Prostate gland (tissue), 2 donors: Measurements from ENCODE around the gene TAS2R5. TPM values are rescaled to one million over a fixed set of nuclear protein-coding genes. Genes with fewer than 3 reads are reported as not detected.

Source experiments
- DNase-seq: peaks from one replicate; pipeline ENCODE4 v3.0.0-alpha.2; 2019; ENCODE audit warnings: low spot score
- H3K27ac ChIP-seq, 2 donors: fragments of 200-600 bp; sonication (generic); 2 replicates each; pipeline ENCODE4 v1.5.1; 2017 to 2019
- H3K27me3 ChIP-seq: fragments of 200-600 bp; sonication (generic); replicated peaks from 2 replicates; pipeline ENCODE4 v1.5.1; 2019; ENCODE audit not compliant: insufficient read depth
- H3K36me3 ChIP-seq, 2 donors: fragments of 200-600 bp; sonication (generic); 1 replicate in 1 of 2; 2 replicates in 1 of 2; pipeline versions ENCODE4 v1.5.1 to v1.8.1; 2017 to 2019
- H3K4me1 ChIP-seq: fragments of 200-600 bp; sonication (generic); replicated peaks from 2 replicates; pipeline ENCODE4 v1.5.1; 2019
- H3K4me3 ChIP-seq, 2 donors: fragments of 200-600 bp; sonication (generic); 2 replicates each; pipeline ENCODE4 v1.5.1; 2017 to 2019
- H3K9me3 ChIP-seq: fragments of 200-600 bp; sonication (generic); 2 replicates; pipeline ENCODE4 v1.5.1; 2017
- CTCF ChIP-seq, 4 experiments: fragments of 200-600 bp in 2 of 4; fragments of 450-650 bp in 2 of 4; sonication (generic) in 2 of 4; IDR thresholded peaks; 1 replicate in 3 of 4; 2 replicates in 1 of 4; pipeline ENCODE4 v1.5.1; 2016 to 2019; ENCODE audit warnings: antibody characterized with exemption in 4 of 4, mild to moderate bottlenecking in 2 of 4, moderate library complexity in 2 of 4
- POLR2A ChIP-seq: fragments of 450-650 bp; IDR thresholded peaks from one replicate; pipeline ENCODE4 v1.6.1; 2016; ENCODE audit warnings: antibody characterized with exemption, mild to moderate bottlenecking
- POLR2AphosphoS5 ChIP-seq: sonication (generic); formaldehyde crosslinking; IDR thresholded peaks from one replicate; pipeline ENCODE4 v1.6.1; 2017; ENCODE audit warnings: antibody characterized with exemption
- WGBS: methylation state at CpG from one replicate; pipeline ENCODE4 v1.1.5; 2018; 5-methylcytosine and 5-hydroxymethylcytosine counted together
- intact Hi-C: fragments of 100-400 bp; cut with DNase I; formaldehyde crosslinking; loops from one replicate; pipeline ENCODE4 v1.14.2; 2022
- total RNA-seq, 2 donors: library from RNA; depleted of rRNA; stranded (reverse); fragments of >200 nt; gene quantifications; one replicate each; pipeline ENCODE4 v1.1.0, GENCODE V29; 2016

The TAS2R5 gene
- total RNA-seq, 2 donors from 2014 or later, result 2.5 to 4.0 TPM

GRCh38 chr7:141838581-141838980 is 48.6 kb downstream of the TAS2R5 start:
- H3K27ac ChIP-seq, result no peak overlapping the region
- no peaks in the 10 kb centered on the region for H3K9me3 ChIP-seq
- WGBS, result 86% methylated on average over 1 of the region's 1 CpG
- intact Hi-C loops, result no loop called here
- no peaks in the 10 kb centered on the region for H3K36me3 ChIP-seq
- DNase-seq, result no peak
- no peak overlapping the region for H3K4me3 ChIP-seq
- no peaks in the 10 kb centered on the region for H3K27me3 ChIP-seq
- H3K4me1 ChIP-seq, result no peaks in the 10 kb centered on the region
- TF ChIP-seq CTCF (IDR thresholded peaks at IDR 0.05), result no peak

- Histone ChIP-seq H3K27me3 (no peaks in the 10 kb centered on the region), H3K27ac (no peak overlapping the region), H3K9me3 (no peaks in the 10 kb centered on the region), H3K4me1 (no peaks in the 10 kb centered on the region), H3K4me3 (no peak overlapping the region), H3K36me3 (no peaks in the 10 kb centered on the region)
- no peak for DNase-seq
- WGBS, result 93% methylated on average over 4 of the region's 4 CpGs
- no peak for TF ChIP-seq POLR2A
- TF ChIP-seq CTCF (IDR thresholded peaks at IDR 0.05), result no peak
- TF ChIP-seq POLR2AphosphoS5, result no peak
- intact Hi-C loops, result no loop called here
Measured at GRCh38 chr7:141839256-141839655, 49.2 kb downstream of the TAS2R5 start.

- TF ChIP-seq CTCF (IDR thresholded peaks at IDR 0.05) (no peak), POLR2AphosphoS5 (no peak), POLR2A (no peak)
- DNase-seq, result no peak
- no peak overlapping the region for H3K27ac ChIP-seq
- H3K4me1 ChIP-seq, result no peaks in the 10 kb centered on the region
- no peaks in the 10 kb centered on the region for H3K9me3 ChIP-seq
- 95% methylated on average over 5 of the region's 5 CpGs for WGBS
- H3K4me3 ChIP-seq, result no peak overlapping the region
- intact Hi-C loops, result no loop called here
- no peaks in the 10 kb centered on the region for H3K36me3 ChIP-seq
- no peaks in the 10 kb centered on the region for H3K27me3 ChIP-seq
Measured at GRCh38 chr7:141840708-141841107, 50.7 kb downstream of the TAS2R5 start.

Other genes starting within 250 kb of the TAS2R5 start
- gene AGK, start 238.8 kb upstream of the TAS2R5 start, total RNA-seq, result 10 to 100 TPM; 19.4 to 26.7 TPM
- gene DENND11, start 88.1 kb upstream of the TAS2R5 start, total RNA-seq, result 10 to 100 TPM; 18.1 to 18.9 TPM
- gene WEE2, start 81.9 kb upstream of the TAS2R5 start, total RNA-seq, result not detected
- gene SSBP1, start 51.9 kb upstream of the TAS2R5 start, total RNA-seq, result 100 to 1,000 TPM; 109 to 115 TPM
- 1 to 10 TPM; 1.1 to 5.2 TPM for gene TAS2R3, start 26.1 kb upstream of the TAS2R5 start, total RNA-seq
- 1 to 10 TPM in 1 of 2 donors, under 1 TPM in 1; 0.87 to 2.2 TPM for gene TAS2R4, start 13.5 kb upstream of the TAS2R5 start, total RNA-seq
- gene PRSS37, start 51.3 kb downstream of the TAS2R5 start, total RNA-seq, result under 1 TPM in 1 of 2 donors, not detected in 1; 0.51 TPM
- not detected for gene OR9A4, start 126.2 kb downstream of the TAS2R5 start, total RNA-seq
- 1 to 10 TPM in 1 of 2 donors, under 1 TPM in 1; 0.74 to 1.1 TPM for gene CLEC5A, start 156.8 kb downstream of the TAS2R5 start, total RNA-seq
- not detected for gene TAS2R38, start 183.6 kb downstream of the TAS2R5 start, total RNA-seq
- 1 to 10 TPM in 1 of 2 donors, under 1 TPM in 1; 0.18 to 3.3 TPM for gene MGAM, start 205.7 kb downstream of the TAS2R5 start, total RNA-seq